H1 (cell line): ENCODE data around the gene HDAC2. TPM values are rescaled to one million over a fixed set of nuclear protein-coding genes. Genes with fewer than 3 reads are reported as not detected.

ENCODE experiments used
- ATF2 ChIP-seq: IDR thresholded peaks from 2 replicates; pipeline ENCODE4 v1.6.1; 2012; ENCODE audit warnings: low read length, inconsistent platforms
- CBX8 ChIP-seq: fragments of 300-800, 300-1000 bp; sonication (generic); IDR thresholded peaks from 2 replicates; pipeline ENCODE4 v1.7.1; 2016; ENCODE audit warnings: low read depth, low read length, borderline replicate concordance
- E2F6 ChIP-seq: IDR thresholded peaks from 2 replicates; pipeline ENCODE4 v1.6.1; 2012; ENCODE audit warnings: inconsistent platforms
- EGR1 ChIP-seq: IDR thresholded peaks from 2 replicates; pipeline ENCODE4 v1.6.1; 2011; ENCODE audit warnings: low read depth, low read length, borderline replicate concordance
- EP300 ChIP-seq, 2 experiments: IDR thresholded peaks; 1 replicate in 1 of 2; 2 replicates in 1 of 2; pipeline ENCODE4 v1.6.1; 2011 to 2012; ENCODE audit warnings: low read depth in 2 of 2, low read length in 2 of 2, mild to moderate bottlenecking in 2 of 2, borderline replicate concordance in 1 of 2, inconsistent platforms in 1 of 2, moderate library complexity in 1 of 2
- EZH2 ChIP-seq: fragments of 200-600 bp; sonication (generic); IDR thresholded peaks from 2 replicates; pipeline ENCODE4 v1.7.1; 2012; ENCODE audit warnings: low read depth, mild to moderate bottlenecking, moderate library complexity, low read length, inconsistent platforms; ENCODE audit not compliant: severe bottlenecking
- FOSL1 ChIP-seq: IDR thresholded peaks from 2 replicates; pipeline ENCODE4 v1.6.1; 2011; ENCODE audit warnings: mild to moderate bottlenecking, low read depth, low read length, moderate library complexity; ENCODE audit not compliant: insufficient read depth
- GABPA ChIP-seq: IDR thresholded peaks from 2 replicates; pipeline ENCODE4 v1.6.1; 2011; ENCODE audit warnings: mild to moderate bottlenecking, low read length, moderate library complexity, borderline replicate concordance; ENCODE audit not compliant: insufficient read depth
- HDAC2 ChIP-seq, 2 experiments: fragments of 300-600 bp in 1 of 2; sonication (generic) in 1 of 2; IDR thresholded peaks; 2 replicates each; pipeline ENCODE4 v1.6.1; 2011 to 2012; ENCODE audit warnings: low read depth in 2 of 2, low read length in 2 of 2, mild to moderate bottlenecking in 2 of 2, moderate library complexity in 2 of 2, borderline replicate concordance in 1 of 2, inconsistent platforms in 1 of 2
- KDM1A ChIP-seq: fragments of 200-600, 300-600 bp; sonication (generic); IDR thresholded peaks from 2 replicates; pipeline ENCODE4 v1.7.1; 2016; ENCODE audit warnings: mild to moderate bottlenecking, low read length, borderline replicate concordance
- KDM4A ChIP-seq: IDR thresholded peaks from one replicate; pipeline ENCODE4 v1.7.1; 2012; ENCODE audit warnings: low read depth, mild to moderate bottlenecking, moderate library complexity, low read length, inconsistent platforms; ENCODE audit not compliant: severe bottlenecking
- KDM5A ChIP-seq: fragments of 200-600 bp; IDR thresholded peaks from 2 replicates; pipeline ENCODE4 v1.7.1; 2012; ENCODE audit warnings: mild to moderate bottlenecking, low read length, inconsistent platforms, mixed read lengths
- NRF1 ChIP-seq: IDR thresholded peaks from 2 replicates; pipeline ENCODE4 v1.6.1; 2011; ENCODE audit warnings: mild to moderate bottlenecking, low read depth, low read length, improper control_type of control experiment
- POLR2A ChIP-seq, 2 experiments: IDR thresholded peaks; 1 replicate in 1 of 2; 2 replicates in 1 of 2; pipeline ENCODE4 v1.6.1; 2011; ENCODE audit warnings: low read depth in 2 of 2, low read length in 2 of 2, mild to moderate bottlenecking in 2 of 2; ENCODE audit errors: control extremely low read depth in 1 of 2
- RFX5 ChIP-seq: IDR thresholded peaks from 2 replicates; pipeline ENCODE4 v1.6.1; 2011; ENCODE audit warnings: low read depth, low read length, improper control_type of control experiment, borderline replicate concordance
- SAP30 ChIP-seq: fragments of 300-600 bp; sonication (generic); IDR thresholded peaks from 2 replicates; pipeline ENCODE4 v1.7.1; 2012; ENCODE audit warnings: low read length, moderate library complexity, mild to moderate bottlenecking, inconsistent platforms; ENCODE audit not compliant: insufficient read depth, insufficient replicate concordance
- SP2 ChIP-seq: IDR thresholded peaks from 2 replicates; pipeline ENCODE4 v1.6.1; 2012; ENCODE audit warnings: mild to moderate bottlenecking, low read length, inconsistent platforms
- SP4 ChIP-seq: IDR thresholded peaks from 2 replicates; pipeline ENCODE4 v1.6.1; 2012; ENCODE audit warnings: low read length, inconsistent platforms
- TBP ChIP-seq: IDR thresholded peaks from 2 replicates; pipeline ENCODE4 v1.6.1; 2011; ENCODE audit warnings: low read depth, low read length, improper control_type of control experiment
- TCF12 ChIP-seq: IDR thresholded peaks from 2 replicates; pipeline ENCODE4 v1.6.1; 2011; ENCODE audit warnings: low read depth, mild to moderate bottlenecking, low read length
- polyA plus RNA-seq, 7 experiments: library from polyadenylated mRNA; depleted of rRNA in 3 of 7; stranded (reverse) in 5 of 7; unstranded in 2 of 7; fragments of >200 nt in 5 of 7; fragments of 200-250 nt in 2 of 7; gene quantifications; 1 replicate in 5 of 7; 2 replicates in 1 of 7; 4 replicates in 1 of 7; pipeline versions ENCODE4 v1.2.1 to v1.2.3, GENCODE V29; 2011 to 2013; ENCODE audit warnings: missing spikeins in 2 of 7, mixed read lengths in 2 of 7
- total RNA-seq: library from RNA; stranded (reverse); fragmentation: NEBNext Ultra II Directional; extraction: Animal tissue kit (Norgen Biotek cat#: 25700); gene quantifications from 2 replicates; pipeline ENCODE4 v1.2.1, GENCODE V29; 2021

The HDAC2 gene
- total and polyA plus RNA-seq, 2 of the 8 experiments (the other 6 are each of a cell fraction or from before 2014, with no cell fraction given), result 323 to 374 TPM

DNA sequence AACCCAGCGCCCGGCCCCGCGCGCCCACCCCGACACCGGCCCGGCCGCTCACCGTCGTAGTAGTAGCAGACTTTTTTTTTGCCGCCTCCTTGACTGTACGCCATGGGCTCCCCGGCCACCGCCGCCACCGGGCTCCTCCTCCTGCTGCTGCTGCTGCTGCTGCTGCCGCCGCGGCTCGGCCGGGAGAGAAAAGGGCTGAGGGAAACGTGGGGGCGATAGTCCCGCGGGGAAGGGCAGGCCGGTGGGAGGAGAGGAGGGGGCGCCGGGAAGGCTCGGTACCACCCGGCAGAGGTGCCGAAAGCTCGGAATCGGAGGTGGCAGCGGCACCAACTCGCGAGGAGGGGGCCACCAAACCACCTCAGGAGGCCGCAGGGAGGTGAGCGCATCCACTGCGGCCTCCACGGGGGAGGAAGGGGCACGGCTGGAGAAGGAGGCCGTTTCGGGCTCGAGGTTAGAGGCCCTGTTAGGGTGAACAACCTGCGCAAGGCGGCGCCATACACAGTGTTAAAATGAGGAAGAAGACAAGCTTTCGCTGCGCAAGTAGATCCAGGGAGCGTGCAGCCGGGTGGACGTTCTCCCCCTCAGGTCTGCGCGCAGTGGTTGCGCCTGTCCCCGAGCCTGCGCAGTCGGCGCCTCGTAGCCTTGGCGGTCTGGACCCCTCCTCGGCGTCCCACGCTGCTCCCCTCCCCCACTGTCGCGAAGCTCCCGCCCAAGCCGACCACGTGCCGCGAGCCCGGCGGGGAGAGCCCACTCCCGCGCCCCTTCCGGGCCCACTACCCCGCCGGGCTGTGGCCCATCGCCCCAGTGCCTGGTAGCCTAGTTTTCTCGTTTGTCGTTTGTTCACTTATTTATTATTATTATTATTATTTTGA is at the start of gene HDAC2 (continued):
- TF ChIP-seq EP300 (IDR thresholded peaks at IDR 0.05; ENCODE audit: borderline replicate concordance in 1 of 2, low read depth in 2 of 2, low read length in 2 of 2), result peak in 1 of 2 experiments; percentile 98; a peak in 2 of 3 replicates
- TF ChIP-seq FOSL1, result no peak
- peak; percentile 35 for TF ChIP-seq KDM4A
- no peak for TF ChIP-seq GABPA
- peak; percentile 38; the same call in 1 of the 2 replicates for TF ChIP-seq EGR1
- TF ChIP-seq E2F6, result peak; percentile 100
- TF ChIP-seq CBX8, result no peak
- TF ChIP-seq SAP30, result no peak
- 0 out of 2 replicates have a peak, but pooled peaks have one; percentile 61 for TF ChIP-seq TCF12
- no peak; the same call in 1 of the 2 replicates for TF ChIP-seq KDM1A
- TF ChIP-seq SP4, result peak; percentile 88
- TF ChIP-seq KDM5A, result no peak
- TF ChIP-seq SP2, result no peak
- peak; percentile 32 to 40; a peak in 2 of 3 replicates for TF ChIP-seq POLR2A (IDR thresholded peaks at IDR 0.05; ENCODE audit: control extremely low read depth in 1 of 2, low read depth in 2 of 2, low read length in 2 of 2)
- TF ChIP-seq NRF1, result peak; percentile 67
- TF ChIP-seq TBP, result peak; percentile 60
- TF ChIP-seq EZH2, result no peak
- TF ChIP-seq RFX5, result no peak
- peak; percentile 92 to 98 for TF ChIP-seq HDAC2 (IDR thresholded peaks at IDR 0.05; ENCODE audit: borderline replicate concordance in 1 of 2, low read depth in 2 of 2, low read length in 2 of 2)
- 0 out of 2 replicates have a peak, but pooled peaks have one; percentile 33 for TF ChIP-seq ATF2
